ENCODE results near the gene FMO5.
"Not testable (repeated sequence)": the region's sequence is repeated elsewhere in the genome, so short reads cannot be mapped to it uniquely, and the experiment has no call there.

- TF ChIP-seq CTCF, EZH2 (IDR thresholded peaks at IDR 0.05): not testable (repeated sequence)
Measured at GRCh38 chr1:147157116-147157515, 68.0 kb downstream of the FMO5 start.

All from neural progenitor cell (in vitro differentiated cells).